ENCODE measurements around the gene TMPRSS15. TPM values are rescaled to one million over a fixed set of nuclear protein-coding genes. Genes with fewer than 3 reads are reported as not detected.

The TMPRSS15 gene
- polyA plus RNA-seq, 2 of the 4 experiments (the other 2 are of a cell fraction): 0.14 TPM; not detected in 1

GRCh38 chr21:18443701-18444100 is 40.1 kb upstream of the TMPRSS15 start:
- WGBS (ENCODE audit: missing lambda C conversion rate): 6% methylated on average over 5 of the region's 6 CpGs
- no peaks in the 10 kb centered on the region for H3K4me1 ChIP-seq
- no peak for TF ChIP-seq RARB (CRISPR knock-in tag; IDR thresholded peaks at IDR 0.05)
- no peak for TF ChIP-seq RFX5 (IDR thresholded peaks at IDR 0.05)
- no peak for TF ChIP-seq HDAC2 (IDR thresholded peaks at IDR 0.05)
- no peak for TF ChIP-seq ZFP36 (IDR thresholded peaks at IDR 0.05; ENCODE audit: borderline replicate concordance, partially characterized antibody)
- POLR2A ChIA-PET: no interaction called here
- no peak overlapping the region for H3K4me3 ChIP-seq
- no peak overlapping the region for H3K27ac ChIP-seq
- no peak for ATAC-seq
- FAIRE-seq: no peak
- no peak overlapping the region for H3K4me2 ChIP-seq
- no peaks in the 10 kb centered on the region for H3K9me3 ChIP-seq
- no peak for DNase-seq (ENCODE audit: low read depth in 1 of 2, low spot score in 1 of 2)
- CTCF ChIA-PET: no interaction called here

GRCh38 chr21:18443085-18443484 is 39.5 kb upstream of the TMPRSS15 start:
- Histone ChIP-seq H3K4me1 (no peaks in the 10 kb centered on the region), H3K27ac (no peak overlapping the region), H3K9me3 (no peaks in the 10 kb centered on the region), H3K4me3 (no peak overlapping the region), H3K4me2 (no peak overlapping the region)
- ChIA-PET CTCF (no interaction called here), POLR2A (no interaction called here)
- DNase-seq (ENCODE audit: low read depth in 1 of 2, low spot score in 1 of 2) (no peak), FAIRE-seq (no peak), ATAC-seq (no peak)
- WGBS (ENCODE audit: missing lambda C conversion rate): 2% methylated on average over 7 of the region's 7 CpGs
- TF ChIP-seq GATA3 (IDR thresholded peaks at IDR 0.05; ENCODE audit: borderline replicate concordance): no peak
- no peak for TF ChIP-seq ATOH8 (CRISPR knock-in tag; IDR thresholded peaks at IDR 0.05; ENCODE audit: low read depth)
- TF ChIP-seq FOSB (CRISPR knock-in tag; IDR thresholded peaks at IDR 0.05): no peak
- TF ChIP-seq ZC3H11A (IDR thresholded peaks at IDR 0.05): no peak
- TF ChIP-seq FOSL2 (IDR thresholded peaks at IDR 0.05): no peak
- TF ChIP-seq FOSL2 (CRISPR knock-in tag; IDR thresholded peaks at IDR 0.05): no peak
- no peak for TF ChIP-seq KDM5A (IDR thresholded peaks at IDR 0.05)
- TF ChIP-seq CBX8 (IDR thresholded peaks at IDR 0.05): no peak
- no peak for TF ChIP-seq RCOR1 (IDR thresholded peaks at IDR 0.05; ENCODE audit: low read depth, low read length)
- no peak for TF ChIP-seq CTCF (IDR thresholded peaks at IDR 0.05)
- no peak for TF ChIP-seq MYC (IDR thresholded peaks at IDR 0.05; ENCODE audit: borderline replicate concordance, low read length)
- TF ChIP-seq HDAC2 (IDR thresholded peaks at IDR 0.05): no peak
- TF ChIP-seq MAFK (IDR thresholded peaks at IDR 0.05; ENCODE audit: partially characterized antibody): no peak
- no peak for TF ChIP-seq HES2 (IDR thresholded peaks at IDR 0.05)
- TF ChIP-seq TFCP2L1 (CRISPR knock-in tag; IDR thresholded peaks at IDR 0.05): no peak

GRCh38 chr21:18430341-18430740 is 26.8 kb upstream of the TMPRSS15 start:
- DNase-seq (ENCODE audit: low read depth in 1 of 2, low spot score in 1 of 2) (no peak), FAIRE-seq (no peak), ATAC-seq (no peak)
- CTCF ChIA-PET: no interaction called here
- 4% methylated on average over 2 of the region's 2 CpGs for WGBS (ENCODE audit: missing lambda C conversion rate)
- H3K4me3 ChIP-seq: no peak overlapping the region
- POLR2A ChIA-PET: no interaction called here
- no peaks in the 10 kb centered on the region for H3K9me3 ChIP-seq
- H3K27ac ChIP-seq: no peak overlapping the region
- no peak for TF ChIP-seq MAX (IDR thresholded peaks at IDR 0.05)
- TF ChIP-seq HES2 (IDR thresholded peaks at IDR 0.05): no peak
- no peak for TF ChIP-seq SREBF2 (IDR thresholded peaks at IDR 0.05)
- no peak for TF ChIP-seq RARB (CRISPR knock-in tag; IDR thresholded peaks at IDR 0.05)
- TF ChIP-seq ESRRA (IDR thresholded peaks at IDR 0.05; ENCODE audit: borderline replicate concordance, low read length): no peak
- no peak for TF ChIP-seq CHD2 (IDR thresholded peaks at IDR 0.05; ENCODE audit: low read length, partially characterized antibody)
- no peak for TF ChIP-seq JUNB (IDR thresholded peaks at IDR 0.05)
- TF ChIP-seq REST (IDR thresholded peaks at IDR 0.05): no peak
- TF ChIP-seq USF2 (IDR thresholded peaks at IDR 0.05): no peak
- TF ChIP-seq JUN (IDR thresholded peaks at IDR 0.05): no peak
- TF ChIP-seq RNF2 (IDR thresholded peaks at IDR 0.05; ENCODE audit: borderline replicate concordance, low read depth): no peak
- H3K4me1 ChIP-seq: no peaks in the 10 kb centered on the region
- no peak overlapping the region for H3K4me2 ChIP-seq
